Activated CD8-positive, alpha-beta T cell treated with anti-CD3 and anti-CD28 coated beads, Interleukin-2, amount 10 ng/mL, durations not matched to agents 7 days and 5 days (primary cell): ENCODE data around the gene CPNE4. TPM values are rescaled to one million over a fixed set of nuclear protein-coding genes. Genes with fewer than 3 reads are reported as not detected.

Experiments used
- ATAC-seq: fragments of 150-1000 bp; cut with Tn5 transposase; one replicate; pipeline ENCODE4 v1.10.0; 2021; ENCODE audit warnings: moderate library complexity
- CTCF ChIA-PET: fragments of 350-600 bp; sonication (Branson Sonifier 250); formaldehyde crosslinking; loops from one replicate; lab custom pipeline; 2021; ENCODE audit warnings: antibody characterized with exemption; lab: Charles Lee
- POLR2A ChIA-PET: fragments of 350-600 bp; sonication (Branson Sonifier 250); formaldehyde crosslinking; loops from one replicate; lab custom pipeline; 2021; ENCODE audit warnings: antibody characterized with exemption; lab: Charles Lee
- DNase-seq: peaks from one replicate; pipeline ENCODE4 v3.0.0-alpha.2; 2020
- H3K27ac Mint-ChIP-seq: one replicate; pipeline ENCODE4 v1.8.0; 2021; ENCODE audit warnings: mild to moderate bottlenecking, mixed read lengths
- H3K27me3 Mint-ChIP-seq: one replicate; pipeline ENCODE4 v1.8.0; 2021; ENCODE audit warnings: low read depth, mixed read lengths
- H3K36me3 Mint-ChIP-seq: one replicate; pipeline ENCODE4 v1.8.0; 2021; ENCODE audit warnings: low read depth, mixed read lengths
- H3K4me1 Mint-ChIP-seq: one replicate; pipeline ENCODE4 v1.8.0; 2021; ENCODE audit warnings: low read depth, mixed read lengths
- H3K4me3 Mint-ChIP-seq: one replicate; pipeline ENCODE4 v1.8.0; 2021; ENCODE audit warnings: mild to moderate bottlenecking, mixed read lengths
- H3K9me3 Mint-ChIP-seq: one replicate; pipeline ENCODE4 v1.8.0; 2022; ENCODE audit warnings: mixed read lengths; ENCODE audit not compliant: insufficient read depth
- total RNA-seq, 2 experiments: library from RNA; stranded (reverse); gene quantifications; one replicate each; pipeline ENCODE4 v1.2.3, GENCODE V29; 2021

The CPNE4 gene
- total RNA-seq, 2 experiments from 2014 or later, result not detected

- DNase-seq, result no peak
- Mint-ChIP-seq H3K27me3 (peaks cover 4% of the 10 kb centered on the region), H3K4me3 (no peak overlapping the region), H3K4me1 (no peaks in the 10 kb centered on the region), H3K27ac (no peak overlapping the region), H3K9me3 (no peaks in the 10 kb centered on the region), H3K36me3 (no peaks in the 10 kb centered on the region)
- ATAC-seq, result no peak
- ChIA-PET POLR2A (no interaction called here), CTCF (interaction anchor here (1.0 kb wide), 1 partner anchor 8 kb away, joined by 3 read pairs; no protein-coding TSS in a partner anchor)
Observed at GRCh38 chr3:131786386-131786785, 248.4 kb downstream of the CPNE4 start.

GRCh38 chr3:131782751-131783150, 252.1 kb downstream of the CPNE4 start:
- H3K4me1 Mint-ChIP-seq, result no peaks in the 10 kb centered on the region
- ChIA-PET CTCF (no interaction called here), POLR2A (no interaction called here)
- H3K4me3 Mint-ChIP-seq, result no peak overlapping the region
- no peak for ATAC-seq
- H3K27ac Mint-ChIP-seq, result no peak overlapping the region
- H3K36me3 Mint-ChIP-seq, result no peaks in the 10 kb centered on the region
- H3K27me3 Mint-ChIP-seq, result no peaks in the 10 kb centered on the region
- DNase-seq, result no peak
- no peaks in the 10 kb centered on the region for H3K9me3 Mint-ChIP-seq

GRCh38 chr3:131778526-131778925, 256.3 kb downstream of the CPNE4 start:
- ChIA-PET POLR2A (no interaction called here), CTCF (no interaction called here)
- H3K9me3 Mint-ChIP-seq, result no peaks in the 10 kb centered on the region
- DNase-seq (no peak), ATAC-seq (no peak)
- H3K4me3 Mint-ChIP-seq, result no peak overlapping the region
- no peaks in the 10 kb centered on the region for H3K4me1 Mint-ChIP-seq
- no peak overlapping the region for H3K27ac Mint-ChIP-seq
- H3K27me3 Mint-ChIP-seq, result no peaks in the 10 kb centered on the region
- no peaks in the 10 kb centered on the region for H3K36me3 Mint-ChIP-seq

- no peak overlapping the region for H3K27ac Mint-ChIP-seq
- ATAC-seq, result no peak
Observed at GRCh38 chr3:131775650-131776049, 259.2 kb downstream of the CPNE4 start.

GRCh38 chr3:131772269-131773026, 262.4 kb downstream of the CPNE4 start:
- POLR2A ChIA-PET, result no interaction called here
- Mint-ChIP-seq H3K4me1 (peaks cover 6% of the 10 kb centered on the region), H3K27ac (no peak overlapping the region), H3K36me3 (no peaks in the 10 kb centered on the region), H3K9me3 (no peaks in the 10 kb centered on the region), H3K27me3 (peaks cover 3% of the 10 kb centered on the region), H3K4me3 (no peak overlapping the region)
- DNase-seq (no peak), ATAC-seq (no peak)
- CTCF ChIA-PET, result no interaction called here

More at GRCh38 chr3:131775650-131776049, 259.2 kb downstream of the CPNE4 start:
- no peak for DNase-seq
- H3K27me3 Mint-ChIP-seq, result no peaks in the 10 kb centered on the region
- H3K4me3 Mint-ChIP-seq, result no peak overlapping the region
- no peaks in the 10 kb centered on the region for H3K9me3 Mint-ChIP-seq
- no peaks in the 10 kb centered on the region for H3K36me3 Mint-ChIP-seq
- ChIA-PET POLR2A (no interaction called here), CTCF (no interaction called here)
- H3K4me1 Mint-ChIP-seq, result no peaks in the 10 kb centered on the region

GRCh38 chr3:131762981-131763564, 271.7 kb downstream of the CPNE4 start:
- ChIA-PET POLR2A (no interaction called here), CTCF (no interaction called here)
- Mint-ChIP-seq H3K27me3 (peaks cover 8% of the 10 kb centered on the region), H3K4me1 (no peaks in the 10 kb centered on the region), H3K4me3 (no peak overlapping the region), H3K27ac (no peak overlapping the region), H3K36me3 (no peaks in the 10 kb centered on the region), H3K9me3 (no peaks in the 10 kb centered on the region)
- no peak for DNase-seq
- ATAC-seq, result no peak

- no peaks in the 10 kb centered on the region for H3K36me3 Mint-ChIP-seq
- DNase-seq (no peak), ATAC-seq (no peak)
- H3K9me3 Mint-ChIP-seq, result no peaks in the 10 kb centered on the region
- CTCF ChIA-PET, result no interaction called here
- no peak overlapping the region for H3K4me3 Mint-ChIP-seq
- no peak overlapping the region for H3K27ac Mint-ChIP-seq
- POLR2A ChIA-PET, result no interaction called here
- peaks cover 2% of the 10 kb centered on the region for H3K27me3 Mint-ChIP-seq
- no peaks in the 10 kb centered on the region for H3K4me1 Mint-ChIP-seq
Observed at GRCh38 chr3:131756405-131756804, 278.4 kb downstream of the CPNE4 start.

- CTCF ChIA-PET, result no interaction called here
Observed at GRCh38 chr3:131755380-131755779, 279.4 kb downstream of the CPNE4 start.

GRCh38 chr3:131750256-131750655, 284.6 kb downstream of the CPNE4 start:
- Mint-ChIP-seq H3K4me1 (no peaks in the 10 kb centered on the region), H3K4me3 (no peak overlapping the region), H3K27me3 (peaks cover 5% of the 10 kb centered on the region), H3K27ac (no peak overlapping the region), H3K36me3 (no peaks in the 10 kb centered on the region), H3K9me3 (no peaks in the 10 kb centered on the region)
- ChIA-PET CTCF (no interaction called here), POLR2A (no interaction called here)
- ATAC-seq (no peak), DNase-seq (no peak)

More at GRCh38 chr3:131755380-131755779, 279.4 kb downstream of the CPNE4 start:
- POLR2A ChIA-PET, result no interaction called here
- peaks cover 2% of the 10 kb centered on the region for H3K27me3 Mint-ChIP-seq
- H3K36me3 Mint-ChIP-seq, result no peaks in the 10 kb centered on the region
- no peaks in the 10 kb centered on the region for H3K9me3 Mint-ChIP-seq
- H3K4me3 Mint-ChIP-seq, result no peak overlapping the region
- no peak overlapping the region for H3K27ac Mint-ChIP-seq
- no peaks in the 10 kb centered on the region for H3K4me1 Mint-ChIP-seq
- ATAC-seq, result no peak
- no peak for DNase-seq

GRCh38 chr3:131749826-131750225, 285.0 kb downstream of the CPNE4 start:
- H3K9me3 Mint-ChIP-seq, result no peaks in the 10 kb centered on the region
- no peaks in the 10 kb centered on the region for H3K36me3 Mint-ChIP-seq
- CTCF ChIA-PET, result no interaction called here
- H3K27me3 Mint-ChIP-seq, result peaks cover 5% of the 10 kb centered on the region
- H3K27ac Mint-ChIP-seq, result no peak overlapping the region
- no peak overlapping the region for H3K4me3 Mint-ChIP-seq
- no peaks in the 10 kb centered on the region for H3K4me1 Mint-ChIP-seq
- POLR2A ChIA-PET, result no interaction called here
- DNase-seq, result no peak
- no peak for ATAC-seq

- Mint-ChIP-seq H3K4me1 (no peaks in the 10 kb centered on the region), H3K36me3 (no peaks in the 10 kb centered on the region), H3K9me3 (no peaks in the 10 kb centered on the region), H3K4me3 (no peak overlapping the region), H3K27ac (no peak overlapping the region), H3K27me3 (peaks cover 4% of the 10 kb centered on the region)
- POLR2A ChIA-PET, result no interaction called here
- DNase-seq (no peak), ATAC-seq (no peak)
- CTCF ChIA-PET, result no interaction called here
Observed at GRCh38 chr3:131747466-131747865, 287.3 kb downstream of the CPNE4 start.

- Mint-ChIP-seq H3K9me3 (no peaks in the 10 kb centered on the region), H3K36me3 (no peaks in the 10 kb centered on the region), H3K4me1 (no peaks in the 10 kb centered on the region), H3K27me3 (peaks cover 3% of the 10 kb centered on the region), H3K27ac (no peak overlapping the region), H3K4me3 (no peak overlapping the region)
- no peak for DNase-seq
- CTCF ChIA-PET, result no interaction called here
- POLR2A ChIA-PET, result no interaction called here
- no peak for ATAC-seq
Observed at GRCh38 chr3:131744765-131745164, 290.0 kb downstream of the CPNE4 start.
